Fibroblast of upper back skin (primary cell): ENCODE results near the gene SLC25A43.

Experiments used
- DNase-seq: peaks from one replicate; pipeline ENCODE4 v3.0.0-alpha.2; 2013

Gene SLC25A43

DNA sequence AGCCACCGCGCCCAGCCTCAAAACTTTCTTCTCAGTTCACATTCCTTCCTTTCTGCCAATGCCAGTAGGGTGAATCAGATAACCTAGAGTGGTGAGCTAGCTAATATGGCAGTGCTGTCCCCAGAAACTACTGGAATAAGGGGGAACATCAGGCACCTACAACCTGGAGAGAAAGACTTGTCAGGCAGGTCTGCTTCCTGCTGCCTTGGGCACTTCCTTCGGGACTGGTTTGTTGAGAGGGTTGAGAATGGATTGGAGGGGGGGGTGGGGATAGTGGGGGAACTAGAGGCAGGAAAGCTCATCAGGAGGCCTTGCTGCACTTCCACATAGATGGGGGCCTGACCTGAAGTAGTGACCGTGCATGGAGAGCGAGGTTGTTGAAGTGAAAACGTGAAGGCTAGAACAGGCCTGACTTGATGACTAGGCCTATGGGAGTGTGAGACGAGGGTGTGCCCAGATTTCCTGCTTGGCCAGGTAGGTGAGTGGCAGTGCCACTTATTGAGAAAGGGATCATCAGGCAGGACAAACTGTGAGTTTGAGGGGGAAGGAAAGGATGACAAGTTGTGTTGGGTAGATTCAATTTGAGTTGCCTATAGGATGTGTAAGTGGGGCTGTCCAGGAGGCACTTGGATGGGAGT, 102.5 kb downstream of the SLC25A43 start:
- no peak for DNase-seq

DNA sequence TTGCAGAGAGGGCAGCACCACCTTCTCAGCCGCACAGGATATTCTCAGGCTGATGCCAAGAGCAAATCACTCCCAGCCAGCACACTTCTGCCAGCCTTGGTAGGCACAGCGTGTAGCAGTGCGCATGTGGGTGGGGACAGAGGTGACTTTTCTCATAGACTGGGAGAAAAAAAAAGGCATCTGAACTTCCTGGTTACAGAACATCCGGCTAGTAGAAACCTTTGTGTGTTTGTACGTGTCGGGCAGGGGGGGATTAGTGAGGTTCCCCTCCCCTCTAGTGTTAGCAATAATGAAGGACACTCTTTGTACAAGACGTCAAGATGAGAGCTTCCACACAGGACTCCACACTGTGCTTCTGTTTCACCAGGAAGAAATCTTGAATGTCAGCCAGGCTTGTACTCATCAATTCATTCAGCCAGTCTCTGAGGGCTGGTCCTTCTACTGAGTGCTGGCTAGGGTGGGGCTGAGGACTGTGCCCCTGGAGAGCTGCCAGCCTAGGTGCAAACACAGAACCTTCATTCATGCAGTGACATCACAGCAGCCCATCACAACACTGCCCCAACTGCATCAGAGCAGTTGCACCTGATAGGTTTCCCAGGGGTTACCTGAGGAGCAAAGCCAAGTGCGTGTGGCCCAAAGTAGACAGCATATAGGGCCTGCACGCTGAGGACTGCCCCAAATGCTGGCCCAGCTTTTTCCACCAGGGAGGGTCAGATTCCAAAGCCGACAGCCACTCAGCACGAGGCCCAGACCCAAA, 103.8 kb downstream of the SLC25A43 start:
- DNase-seq = peak; percentile 67

DNA sequence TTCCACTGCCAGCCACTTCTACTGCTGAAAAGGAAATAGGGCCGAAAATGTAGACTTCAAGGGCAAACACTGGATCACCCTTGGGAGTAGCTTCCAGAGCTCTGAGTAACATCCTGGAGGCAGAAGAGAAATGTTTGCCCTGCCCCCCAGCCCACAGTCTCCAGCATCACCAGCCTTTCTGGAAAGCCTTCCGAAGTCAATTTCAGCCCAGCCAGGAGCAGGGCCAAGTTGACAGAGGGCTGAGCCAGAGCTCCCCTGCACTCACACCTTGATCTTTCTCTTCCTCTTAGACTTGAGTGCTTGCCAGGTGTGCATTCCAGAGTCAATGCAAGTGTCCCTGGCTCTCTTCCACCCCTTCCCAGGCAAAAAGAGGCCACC, 104.3 kb downstream of the SLC25A43 start:
- peak; percentile 93 for DNase-seq
